MM.1S (cell line): Measurements from ENCODE around the gene IQCF6.
A peak's percentile ranks its signal among the peaks of the same experiment; 100 is the strongest.

Source experiments
- DNase-seq: peaks from one replicate; pipeline ENCODE4 v3.0.0-alpha.2; 2015
- H2AFZ ChIP-seq: fragments of 300-600 bp; sonication (generic); 2 replicates; pipeline ENCODE4 v1.6.0; 2016; ENCODE audit warnings: antibody characterized with exemption, low read length
- H3F3A ChIP-seq: fragments of 300-600 bp; sonication (generic); 2 replicates; pipeline ENCODE4 v1.6.1; 2016; ENCODE audit warnings: mild to moderate bottlenecking, antibody characterized with exemption, low read length, moderate library complexity, mixed read lengths; ENCODE audit not compliant: insufficient read depth
- H3K27ac ChIP-seq: fragments of 300-600 bp; sonication (generic); 2 replicates; pipeline ENCODE4 v1.5.1; 2016; ENCODE audit warnings: mild to moderate bottlenecking, low read length
- H3K27me3 ChIP-seq: fragments of 300-600 bp; sonication (generic); replicated peaks from 2 replicates; pipeline ENCODE4 v1.6.0; 2016; ENCODE audit warnings: low read length; ENCODE audit not compliant: insufficient read depth
- H3K36me3 ChIP-seq: fragments of 300-600 bp; sonication (generic); replicated peaks from 2 replicates; pipeline ENCODE4 v1.6.1; 2016; ENCODE audit warnings: mild to moderate bottlenecking, low read length, mixed read lengths; ENCODE audit not compliant: insufficient read depth
- H3K4me1 ChIP-seq: fragments of 300-600 bp; sonication (generic); 2 replicates; pipeline ENCODE4 v1.6.1; 2016; ENCODE audit warnings: low read length, mixed read lengths
- H3K4me2 ChIP-seq: fragments of 300-600 bp; sonication (generic); 2 replicates; pipeline ENCODE4 v1.6.0; 2016; ENCODE audit warnings: low read depth, low read length
- H3K4me3 ChIP-seq: fragments of 300-600 bp; sonication (generic); 2 replicates; pipeline ENCODE4 v1.5.1; 2016; ENCODE audit warnings: low read length, mixed read lengths
- H3K79me2 ChIP-seq: fragments of 300-600 bp; sonication (generic); 2 replicates; pipeline ENCODE4 v1.6.1; 2016; ENCODE audit warnings: mixed run types, low read length, mixed read lengths
- H3K9ac ChIP-seq: fragments of 300-600 bp; sonication (generic); 2 replicates; pipeline ENCODE4 v1.6.1; 2016; ENCODE audit warnings: low read length, mixed read lengths
- H3K9me2 ChIP-seq: fragments of 300-600 bp; sonication (generic); replicated peaks from 2 replicates; pipeline ENCODE4 v1.6.1; 2016; ENCODE audit warnings: mild to moderate bottlenecking, low read length, mixed read lengths; ENCODE audit not compliant: insufficient read depth
- H3K9me3 ChIP-seq: fragments of 300-600 bp; sonication (generic); replicated peaks from 2 replicates; pipeline ENCODE4 v1.6.1; 2016; ENCODE audit warnings: mild to moderate bottlenecking, low read length, mixed read lengths; ENCODE audit not compliant: insufficient read depth
- H4K20me1 ChIP-seq: fragments of 300-600 bp; sonication (generic); 2 replicates; pipeline ENCODE4 v1.6.1; 2016; ENCODE audit warnings: mild to moderate bottlenecking, low read length, moderate library complexity, mixed read lengths; ENCODE audit not compliant: insufficient read depth
- CTCF ChIP-seq: fragments of 300-600 bp; sonication (generic); IDR thresholded peaks from 2 replicates; pipeline ENCODE4 v1.5.1; 2016; ENCODE audit warnings: antibody characterized with exemption, low read length, mixed read lengths
- EZH2 ChIP-seq: fragments of 300-600 bp; sonication (generic); optimal IDR thresholded peaks from 2 replicates; pipeline ENCODE3; 2017; ENCODE audit warnings: low read depth, mild to moderate bottlenecking, antibody characterized with exemption, low read length, mixed read lengths
- EZH2phosphoT487 ChIP-seq: fragments of 300-600 bp; sonication (generic); IDR thresholded peaks from 2 replicates; pipeline ENCODE4 v1.6.1; 2018; ENCODE audit warnings: antibody characterized with exemption, low read length

IQCF6 gene

GRCh38 chr3:51734572-51734907 is 44.5 kb downstream of the IQCF6 start:
- Histone ChIP-seq H3K4me1 (no peaks in the 10 kb centered on the region), H3K4me3 (no peak overlapping the region), H3K36me3 (no peaks in the 10 kb centered on the region), H3K9me2 (no peaks in the 10 kb centered on the region), H3K9ac (no peak overlapping the region), H3K27me3 (no peaks in the 10 kb centered on the region), H3K9me3 (no peaks in the 10 kb centered on the region), H4K20me1 (no peaks in the 10 kb centered on the region), H2AFZ (no peak overlapping the region), H3K27ac (no peak overlapping the region; the same call in 1 of the 2 replicates), H3K79me2 (no peaks in the 10 kb centered on the region), H3F3A (no peaks in the 10 kb centered on the region), H3K4me2 (peak overlapping the region; percentile 12; the same call in 1 of the 2 replicates)
- TF ChIP-seq EZH2 (no peak), EZH2phosphoT487 (no peak), CTCF (no peak)
- no peak for DNase-seq

- Histone ChIP-seq H4K20me1 (no peaks in the 10 kb centered on the region), H3K79me2 (no peaks in the 10 kb centered on the region), H3K9me3 (no peaks in the 10 kb centered on the region), H3K9ac (no peak overlapping the region), H3K27ac (no peak overlapping the region), H3K9me2 (no peaks in the 10 kb centered on the region), H3F3A (no peaks in the 10 kb centered on the region), H3K4me3 (no peak overlapping the region), H3K27me3 (no peaks in the 10 kb centered on the region), H3K4me1 (no peaks in the 10 kb centered on the region), H3K4me2 (peak overlapping the region; percentile 12; the same call in 1 of the 2 replicates), H3K36me3 (no peaks in the 10 kb centered on the region), H2AFZ (no peak overlapping the region)
- DNase-seq, result no peak
- TF ChIP-seq EZH2phosphoT487 (no peak), CTCF (no peak), EZH2 (no peak)
Observed at GRCh38 chr3:51733859-51734571, 45.0 kb downstream of the IQCF6 start.

- Histone ChIP-seq H3K9ac (no peak overlapping the region), H2AFZ (no peak overlapping the region), H3K27ac (no peak overlapping the region), H3K9me2 (no peaks in the 10 kb centered on the region), H3F3A (no peaks in the 10 kb centered on the region), H3K4me1 (no peaks in the 10 kb centered on the region), H3K4me3 (no peak overlapping the region), H3K9me3 (no peaks in the 10 kb centered on the region), H3K79me2 (no peaks in the 10 kb centered on the region), H3K36me3 (no peaks in the 10 kb centered on the region), H4K20me1 (no peaks in the 10 kb centered on the region), H3K4me2 (no peak overlapping the region), H3K27me3 (no peaks in the 10 kb centered on the region)
- no peak for DNase-seq
- TF ChIP-seq EZH2, result no peak
- no peak for TF ChIP-seq CTCF
- TF ChIP-seq EZH2phosphoT487, result no peak
Observed at GRCh38 chr3:51729042-51729633, 49.9 kb downstream of the IQCF6 start.
